CD1c-positive myeloid dendritic cell (primary cell): Measurements from ENCODE around the gene TDRD9.
A peak's percentile ranks its signal among the peaks of the same experiment; 100 is the strongest.

Experiments used
- DNase-seq: peaks from one replicate; pipeline ENCODE4 v3.0.0-alpha.2; 2016; ENCODE audit errors: extremely low spot score

Gene TDRD9

GRCh38 chr14:104075530-104076151 lies 147.4 kb downstream of the TDRD9 start:
- no peak for DNase-seq

DNA sequence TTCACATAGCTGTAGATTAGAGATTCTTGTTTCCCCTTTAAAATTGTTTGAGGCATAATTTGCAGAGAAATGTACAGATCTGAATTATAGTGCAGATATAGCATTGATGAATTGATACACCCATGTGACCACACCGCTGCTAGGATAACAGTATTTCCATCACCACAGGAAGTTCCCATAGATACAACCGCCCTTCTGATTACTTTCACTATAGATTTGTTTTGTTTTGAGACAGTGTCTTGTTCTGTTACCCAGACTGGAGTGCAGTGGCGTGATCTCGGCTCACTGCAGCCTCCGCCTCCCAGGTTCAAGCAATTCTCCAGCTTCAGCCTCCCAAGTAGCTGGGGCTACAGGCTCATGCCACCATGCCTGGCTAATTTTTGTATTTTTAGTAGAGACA lies 148.5 kb downstream of the TDRD9 start:
- no peak for DNase-seq

- DNase-seq = peak; percentile 88
Observed at GRCh38 chr14:104078031-104078455, 149.8 kb downstream of the TDRD9 start.

DNA sequence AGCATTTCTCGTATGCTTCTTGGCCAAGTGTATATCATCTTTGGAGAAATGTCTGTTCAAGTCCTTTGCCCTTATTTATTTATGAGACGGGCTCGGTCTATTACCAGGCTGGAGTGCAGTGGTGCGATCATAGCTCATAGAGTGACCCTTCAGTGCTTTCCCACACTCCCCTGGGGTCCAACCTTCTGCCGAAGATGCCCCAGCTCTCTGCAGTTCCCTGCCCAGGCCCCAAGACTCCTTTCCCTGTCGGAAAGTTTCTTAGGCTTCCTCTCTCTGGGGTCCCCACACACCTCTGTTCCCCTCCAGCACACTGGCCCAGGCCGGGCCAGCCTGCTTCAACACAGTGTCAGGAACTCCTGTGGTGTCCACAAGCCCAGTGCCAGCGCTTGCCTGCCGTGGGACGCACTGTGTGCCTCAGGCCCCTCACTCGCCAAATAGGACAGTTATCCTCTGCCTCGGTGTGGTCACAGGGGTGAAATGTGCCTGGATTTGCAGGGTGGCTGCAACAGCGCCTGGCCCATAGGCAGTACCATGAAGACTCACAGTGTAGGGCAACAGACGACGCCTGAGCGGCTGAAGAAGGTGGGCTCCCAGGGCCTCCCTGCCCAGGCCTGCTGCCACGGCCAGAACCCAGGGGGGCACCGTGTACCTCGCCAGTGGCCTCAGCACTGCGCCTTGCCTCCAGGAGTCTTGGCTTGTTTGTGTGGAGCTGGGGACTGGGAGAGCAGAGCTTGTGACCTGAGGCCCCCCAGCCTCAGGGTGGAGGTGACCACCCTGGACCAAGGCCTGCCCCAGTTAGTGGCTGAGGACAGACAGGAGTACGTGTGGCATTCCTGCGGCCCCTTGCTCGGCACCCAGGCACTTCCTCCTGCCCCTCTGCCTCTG lies 152.4 kb downstream of the TDRD9 start:
- no peak for DNase-seq

DNA sequence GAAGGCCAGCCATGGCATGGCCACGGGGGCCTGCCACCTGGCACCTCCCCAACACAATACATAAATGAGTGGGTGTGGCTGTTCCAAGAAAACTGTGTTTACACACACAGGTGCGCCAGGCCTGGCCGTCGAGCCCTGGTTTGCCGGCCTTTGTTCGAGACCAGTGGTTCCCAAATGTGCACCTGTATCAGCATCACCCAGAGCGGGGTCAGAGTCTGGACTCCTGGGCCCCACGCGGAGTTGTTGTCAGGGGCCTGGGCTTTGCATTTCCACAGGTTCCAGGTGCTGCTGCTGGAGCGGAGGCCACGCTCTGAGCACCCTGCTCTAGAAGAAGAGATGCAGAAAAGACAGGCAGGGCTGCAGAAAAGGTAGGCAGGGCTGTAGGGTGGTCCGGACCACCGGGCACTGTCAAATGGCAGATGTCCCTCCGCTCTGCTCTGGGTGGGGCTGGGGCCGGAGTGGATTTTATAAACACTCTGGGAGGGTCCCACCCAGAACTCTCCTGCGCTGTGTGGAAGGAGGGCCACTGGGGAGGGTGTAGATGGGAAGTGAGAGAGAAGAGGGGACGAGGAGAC lies 153.1 kb downstream of the TDRD9 start:
- no peak for DNase-seq

GRCh38 chr14:104081951-104082464 lies 153.8 kb downstream of the TDRD9 start:
- DNase-seq = no peak

- DNase-seq = no peak
Observed at GRCh38 chr14:104082807-104083206, 154.6 kb downstream of the TDRD9 start.

GRCh38 chr14:104084251-104085002 lies 156.2 kb downstream of the TDRD9 start:
- no peak for DNase-seq

DNA sequence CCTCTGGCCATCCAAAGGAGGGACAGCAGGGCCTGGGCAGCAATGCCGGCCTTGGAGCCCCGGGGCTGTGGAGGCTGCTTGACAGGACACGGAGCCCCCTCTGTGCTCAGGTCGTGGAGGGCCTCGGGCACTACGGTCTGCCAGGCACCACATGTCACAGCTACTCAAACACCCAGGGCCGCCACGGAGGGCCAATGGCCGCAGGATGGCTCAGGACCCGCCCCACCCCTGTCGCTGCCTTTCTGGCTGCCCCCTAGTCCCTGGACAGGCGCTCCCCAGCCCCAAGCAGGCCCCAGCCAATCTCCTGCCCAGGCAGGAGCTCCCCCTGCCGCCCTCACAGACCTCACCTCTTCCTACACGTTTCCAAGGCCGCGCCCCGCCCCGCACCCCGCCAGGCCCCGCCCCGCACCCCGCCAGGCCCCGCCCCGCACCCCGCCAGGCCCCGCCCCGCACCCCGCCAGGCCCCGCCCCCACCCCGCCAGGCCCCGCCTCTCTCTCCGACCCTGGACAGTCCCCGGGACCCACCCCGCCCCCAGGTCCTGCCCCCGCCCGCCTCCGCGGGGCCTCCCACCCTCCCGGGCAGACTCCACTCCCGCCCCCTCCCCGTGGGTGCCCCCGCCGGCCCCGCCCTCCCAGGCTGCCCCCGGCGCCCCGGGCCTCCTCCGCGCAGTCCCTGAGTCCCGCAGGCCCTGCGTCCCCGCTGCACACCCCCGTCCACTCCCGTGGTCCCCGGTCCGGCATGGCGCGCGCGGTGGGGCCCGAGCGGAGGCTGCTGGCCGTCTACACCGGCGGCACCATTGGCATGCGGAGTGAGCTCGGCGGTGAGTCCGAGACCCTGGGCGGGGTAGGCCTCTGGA lies 157.0 kb downstream of the TDRD9 start, which contains the start of gene ASPG:
Gene ASPG (plus strand): TSS at position 669 of the 857 bp plus-strand sequence. CDS start 71 bp downstream, at position 740.
- DNase-seq = no peak

- no peak for DNase-seq
Observed at GRCh38 chr14:104085889-104086201, 157.6 kb downstream of the TDRD9 start.

- DNase-seq = no peak
Observed at GRCh38 chr14:104086210-104086660, 158.0 kb downstream of the TDRD9 start.

GRCh38 chr14:104086661-104087461 lies 158.6 kb downstream of the TDRD9 start:
- DNase-seq = no peak

DNA sequence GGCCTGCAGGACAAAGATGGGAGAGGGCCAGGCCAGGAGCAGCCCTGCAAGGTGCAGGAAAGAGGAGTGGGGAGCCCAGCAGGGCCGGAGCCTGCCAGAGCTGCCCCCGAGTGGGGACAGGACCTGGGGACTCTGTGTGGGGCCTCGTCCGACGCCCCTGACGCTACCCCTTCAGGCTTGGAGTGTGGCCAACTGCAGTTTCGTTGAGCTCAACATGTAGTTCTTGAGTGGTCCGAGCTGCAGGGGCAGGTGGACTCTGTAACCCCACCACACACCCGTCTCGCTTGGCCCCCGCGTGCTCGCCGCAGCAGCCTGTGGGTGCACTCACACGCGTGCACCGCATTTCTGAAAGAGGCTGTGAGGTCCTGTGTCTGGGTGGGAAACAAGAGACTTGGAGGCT lies 159.2 kb downstream of the TDRD9 start:
- DNase-seq = no peak

GRCh38 chr14:104087981-104088850 lies 160.0 kb downstream of the TDRD9 start:
- no peak for DNase-seq

DNA sequence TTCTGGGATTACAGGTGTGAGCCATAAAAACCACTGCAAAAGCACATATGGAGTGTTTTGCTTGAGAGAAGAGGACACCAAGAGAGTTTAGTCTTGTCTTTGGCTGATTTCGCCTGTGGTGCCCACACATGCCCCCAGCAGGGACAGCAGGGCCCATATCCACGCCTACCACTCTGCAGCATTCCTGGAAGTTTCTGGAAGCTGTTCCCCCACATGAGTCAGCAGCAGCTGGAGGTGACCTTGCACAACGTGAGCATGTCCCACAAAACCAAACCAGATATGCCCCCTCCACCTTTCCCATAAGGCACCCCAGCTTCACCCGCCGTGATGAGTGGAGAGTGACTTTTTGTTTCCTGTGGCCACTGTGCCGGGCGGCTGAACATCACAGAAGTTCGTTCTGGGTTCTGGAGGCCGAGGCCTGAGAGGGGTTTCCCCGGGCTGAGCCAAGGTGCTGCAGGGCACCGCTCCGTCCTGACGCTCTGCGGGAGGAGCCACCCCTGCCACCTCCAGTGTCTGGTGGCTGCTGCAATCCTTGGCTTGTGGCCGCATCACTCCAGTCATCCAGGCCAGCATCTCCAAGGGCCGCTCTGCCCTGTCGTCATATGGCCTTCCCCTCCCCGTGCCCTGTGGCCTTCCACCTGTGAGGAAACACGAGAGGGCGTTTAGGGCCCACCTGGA lies 162.0 kb downstream of the TDRD9 start:
- DNase-seq = no peak

- no peak for DNase-seq
Observed at GRCh38 chr14:104091061-104091926, 163.0 kb downstream of the TDRD9 start.
